Adrenal gland (tissue), 12 donors: ENCODE data around the gene KCNT2. TPM values are rescaled to one million over a fixed set of nuclear protein-coding genes. Genes with fewer than 3 reads are reported as not detected.

Experiments
- DNase-seq, 7 donors: peaks; one replicate each; pipeline ENCODE4 v3.0.0-alpha.2; 2019 to 2020
- H3K27ac ChIP-seq, 5 donors: fragments of 200-600 bp; sonication (generic) in 4 of 5; 1 replicate in 3 of 5; 2 replicates in 2 of 5; pipeline versions ENCODE4 v1.5.1 to v1.8.0; 2016 to 2020; ENCODE audit warnings: mild to moderate bottlenecking in 1 of 5
- H3K27me3 ChIP-seq: fragments of 200-600 bp; 2 replicates; pipeline ENCODE4 v1.8.0; 2021
- H3K36me3 ChIP-seq, 2 donors: fragments of 200-600 bp; replicated peaks in 1 of 2; 1 replicate in 1 of 2; 2 replicates in 1 of 2; pipeline versions ENCODE4 v1.5.1 to v1.8.0; 2018 to 2022
- H3K4me1 ChIP-seq, 2 donors: fragments of 200-600 bp; replicated peaks in 1 of 2; 1 replicate in 1 of 2; 2 replicates in 1 of 2; pipeline versions ENCODE4 v1.5.1 to v1.8.0; 2018 to 2021
- H3K4me3 ChIP-seq, 4 donors: fragments of 200-600 bp; sonication (generic) in 3 of 4; one replicate each; pipeline ENCODE4 v1.5.1; 2016 to 2018
- H3K9me3 ChIP-seq, 3 donors: fragments of 200-600 bp; sonication (generic) in 1 of 3; replicated peaks in 1 of 3; 1 replicate in 2 of 3; 2 replicates in 1 of 3; pipeline versions ENCODE4 v1.5.1 to v1.8.0; 2016 to 2021
- POLR2A ChIP-seq, 2 donors: fragments of 450-650 bp; IDR thresholded peaks; one replicate each; pipeline ENCODE4 v1.6.1; 2017; ENCODE audit warnings: antibody characterized with exemption in 2 of 2, mild to moderate bottlenecking in 2 of 2, moderate library complexity in 1 of 2
- WGBS, 4 donors: extraction: QIAGEN DNeasy Blood & Tissue Kit in 2 of 4; methylation state at CpG; one replicate each; pipeline versions ENCODE4 v1.1.5 to v1.1.7; 2013 to 2017; 5-methylcytosine and 5-hydroxymethylcytosine counted together
- intact Hi-C, 2 donors: fragments of 100-400 bp; cut with DNase I; formaldehyde crosslinking; loops; one replicate each; pipeline versions ENCODE4 v1.14.1 to v1.15.0; 2022 to 2023
- polyA plus RNA-seq, 3 donors: library from polyadenylated mRNA; stranded (reverse); fragments of 200-250 nt in 2 of 3; fragments of 350-450 nt in 1 of 3; fragmentation: Illumina TruSeq in 1 of 3; extraction: RNeasy Lipid Tissue Mini Kit (QIAGEN cat#74804) in 1 of 3; gene quantifications; one replicate each; pipeline ENCODE4 v1.2.3, GENCODE V29; 2013 to 2014
- total RNA-seq, 9 donors: library from RNA; depleted of rRNA in 4 of 9; stranded (reverse); fragments of >200 nt in 4 of 9; fragments of 120-200 nt in 1 of 9; fragmentation: NEBNext Ultra II Directional in 1 of 9; extraction: Animal tissue kit (Norgen Biotek cat#: 25700) in 1 of 9; gene quantifications; one replicate each; pipeline versions ENCODE4 v1.1.0 to v1.2.4, GENCODE V29; 2013 to 2023
- TF ChIP-seq, protein P1 (sequence below), 6 experiments: fragments of 450-650 bp in 4 of 6; fragments of 200-600 bp in 2 of 6; sonication (generic) in 1 of 6; IDR thresholded peaks; 1 replicate in 5 of 6; 2 replicates in 1 of 6; pipeline versions ENCODE4 v1.5.1 to v1.8.0; 2016 to 2021; ENCODE audit warnings: antibody characterized with exemption in 6 of 6, mild to moderate bottlenecking in 2 of 6, moderate library complexity in 1 of 6
- donor health status: healthy with polysubstance abuse.
- donor health status: Bipolar disorder and iron deficiency.
- donor health status: DM: yes; HTN: yes; CAD: no.
- donor health status: DM: no; HTN: no; CAD: no.
- donor health status: DM: no; HTN: no; CAD: no.
- donor health status: DM: yes; HTN: yes; CAD: no.

KCNT2 gene
- total and polyA plus RNA-seq, 12 donors = 0.54 to 4.0 (median 1.2) TPM

- intact Hi-C loops = no loop called here
- no peak for DNase-seq
- Histone ChIP-seq H3K4me3 (no peak overlapping the region), H3K27ac (no peak overlapping the region), H3K27me3 (no peaks in the 10 kb centered on the region), H3K9me3 (no peaks in the 10 kb centered on the region), H3K36me3 (no peaks in the 10 kb centered on the region), H3K4me1 (no peaks in the 10 kb centered on the region)
- no peak for TF ChIP-seq POLR2A (IDR thresholded peaks at IDR 0.05)
- TF ChIP-seq, protein P1, sequence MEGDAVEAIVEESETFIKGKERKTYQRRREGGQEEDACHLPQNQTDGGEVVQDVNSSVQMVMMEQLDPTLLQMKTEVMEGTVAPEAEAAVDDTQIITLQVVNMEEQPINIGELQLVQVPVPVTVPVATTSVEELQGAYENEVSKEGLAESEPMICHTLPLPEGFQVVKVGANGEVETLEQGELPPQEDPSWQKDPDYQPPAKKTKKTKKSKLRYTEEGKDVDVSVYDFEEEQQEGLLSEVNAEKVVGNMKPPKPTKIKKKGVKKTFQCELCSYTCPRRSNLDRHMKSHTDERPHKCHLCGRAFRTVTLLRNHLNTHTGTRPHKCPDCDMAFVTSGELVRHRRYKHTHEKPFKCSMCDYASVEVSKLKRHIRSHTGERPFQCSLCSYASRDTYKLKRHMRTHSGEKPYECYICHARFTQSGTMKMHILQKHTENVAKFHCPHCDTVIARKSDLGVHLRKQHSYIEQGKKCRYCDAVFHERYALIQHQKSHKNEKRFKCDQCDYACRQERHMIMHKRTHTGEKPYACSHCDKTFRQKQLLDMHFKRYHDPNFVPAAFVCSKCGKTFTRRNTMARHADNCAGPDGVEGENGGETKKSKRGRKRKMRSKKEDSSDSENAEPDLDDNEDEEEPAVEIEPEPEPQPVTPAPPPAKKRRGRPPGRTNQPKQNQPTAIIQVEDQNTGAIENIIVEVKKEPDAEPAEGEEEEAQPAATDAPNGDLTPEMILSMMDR (IDR thresholded peaks at IDR 0.05) = no peak
These were observed 170.6 kb downstream of the KCNT2 start for GRCh38 chr1:196437671-196438070.

DNA sequence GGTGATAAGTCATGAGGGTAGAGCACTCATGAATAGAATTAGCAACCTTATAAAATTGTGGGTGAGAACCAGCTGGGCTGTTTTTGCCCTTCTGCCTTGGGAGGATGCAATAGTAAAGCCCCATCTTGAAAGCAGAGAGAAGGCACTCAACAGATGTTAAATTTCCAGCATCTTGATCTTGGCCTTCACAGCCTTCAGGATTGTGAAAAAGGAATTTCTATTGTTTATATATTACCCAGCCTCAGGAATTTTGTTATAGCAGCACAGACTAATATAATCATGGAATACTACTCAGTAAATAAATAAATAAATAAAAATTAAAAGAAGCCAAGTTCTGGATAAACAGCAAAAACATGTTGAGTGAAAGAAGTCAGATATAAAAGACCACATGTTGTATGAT is 175.2 kb downstream of the KCNT2 start:
- Histone ChIP-seq H3K9me3 (no peaks in the 10 kb centered on the region), H3K27me3 (no peaks in the 10 kb centered on the region), H3K27ac (no peak overlapping the region), H3K36me3 (no peaks in the 10 kb centered on the region), H3K4me3 (no peak overlapping the region), H3K4me1 (no peaks in the 10 kb centered on the region)
- TF ChIP-seq, protein P1 (IDR thresholded peaks at IDR 0.05) = no peak
- no peak for TF ChIP-seq POLR2A (IDR thresholded peaks at IDR 0.05)
- no peak for DNase-seq
- intact Hi-C loops = no loop called here

GRCh38 chr1:196427976-196428734 is 180.1 kb downstream of the KCNT2 start:
- H3K4me1 ChIP-seq = no peaks in the 10 kb centered on the region
- DNase-seq = no peak
- H3K27ac ChIP-seq = no peak overlapping the region
- H3K36me3 ChIP-seq = no peaks in the 10 kb centered on the region
- intact Hi-C loops = no loop called here
- 52 to 67% (median 66%) methylated on average over 5 of the region's 5 CpGs for WGBS, 4 donors
- H3K9me3 ChIP-seq = no peaks in the 10 kb centered on the region
- TF ChIP-seq, protein P1 (IDR thresholded peaks at IDR 0.05) = no peak
- TF ChIP-seq POLR2A (IDR thresholded peaks at IDR 0.05) = no peak
- H3K27me3 ChIP-seq = no peaks in the 10 kb centered on the region
- H3K4me3 ChIP-seq = no peak overlapping the region

DNA sequence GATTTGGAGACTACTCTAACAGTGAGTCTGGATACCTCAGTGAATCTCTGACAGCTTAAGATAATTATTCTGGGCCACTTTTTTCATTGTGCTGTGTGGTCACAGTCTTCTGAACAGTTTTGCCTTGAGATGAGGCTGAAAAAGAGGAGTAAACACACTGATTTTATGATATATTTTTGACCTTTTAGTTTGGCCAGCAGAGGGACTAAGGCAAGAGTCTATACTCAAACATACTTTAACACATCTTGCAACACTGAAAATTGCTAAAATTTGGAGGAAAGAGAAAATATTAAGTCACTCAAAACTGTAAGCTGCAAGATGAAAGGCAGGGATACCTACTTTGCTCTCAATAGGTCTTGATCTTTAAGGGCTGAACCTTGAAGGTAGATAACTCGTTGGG is 182.7 kb downstream of the KCNT2 start:
- Histone ChIP-seq H3K36me3 (no peaks in the 10 kb centered on the region), H3K4me1 (no peaks in the 10 kb centered on the region), H3K4me3 (no peak overlapping the region), H3K27ac (no peak overlapping the region), H3K9me3 (no peaks in the 10 kb centered on the region), H3K27me3 (no peaks in the 10 kb centered on the region)
- TF ChIP-seq, protein P1 (IDR thresholded peaks at IDR 0.05) = no peak
- no peak for TF ChIP-seq POLR2A (IDR thresholded peaks at IDR 0.05)
- no peak for DNase-seq
- 65 to 88% (median 70%) methylated on average over 1 of the region's 1 CpG for WGBS, 4 donors
- intact Hi-C loops = no loop called here
